Pancreas (tissue), 10 donors: ENCODE measurements around the gene ZBTB16. TPM values are rescaled to one million over a fixed set of nuclear protein-coding genes. Genes with fewer than 3 reads are reported as not detected.

ENCODE experiments used
- ATAC-seq, 4 donors: fragments of 200-7000 bp; cut with Tn5 transposase; one replicate each; pipeline versions ENCODE4 v1.8.0 to v1.9.1; 2020; ENCODE audit warnings: mild to moderate bottlenecking in 4 of 4, moderate library complexity in 4 of 4
- DNase-seq, 6 donors: peaks; one replicate each; pipeline ENCODE4 v3.0.0-alpha.2; 2020
- FAIRE-seq: peaks from 2 replicates; lab custom pipeline; 2012; peaks lifted over from hg19 to GRCh38; lab: Jason Lieb, UNC
- H3K27ac ChIP-seq, 4 donors: fragments of 200-600 bp; sonication (generic); 1 replicate in 3 of 4; 2 replicates in 1 of 4; pipeline versions ENCODE4 v1.5.0 to v1.8.0; 2020
- H3K27me3 ChIP-seq, 4 donors: fragments of 200-600 bp; one replicate each; pipeline ENCODE4 v1.8.0; 2021
- H3K36me3 ChIP-seq, 3 donors: fragments of 200-600 bp; sonication (generic) in 1 of 3; one replicate each; pipeline versions ENCODE4 v1.5.0 to v1.8.0; 2020 to 2021
- H3K4me1 ChIP-seq, 3 donors: fragments of 200-600 bp; one replicate each; pipeline ENCODE4 v1.8.0; 2021
- H3K4me3 ChIP-seq, 4 donors: fragments of 200-600 bp; sonication (generic) in 2 of 4; one replicate each; pipeline versions ENCODE4 v1.5.0 to v1.8.0; 2020 to 2021
- H3K9me3 ChIP-seq, 4 donors: fragments of 200-600 bp; one replicate each; pipeline ENCODE4 v1.8.0; 2021
- CTCF ChIP-seq, 4 donors: fragments of 200-600 bp; sonication (generic) in 3 of 4; IDR thresholded peaks; one replicate each; pipeline versions ENCODE4 v1.5.0 to v1.8.0; 2021; ENCODE audit warnings: antibody characterized with exemption in 4 of 4
- WGBS, 2 donors: extraction: QIAGEN DNeasy Blood & Tissue Kit; methylation state at CpG; one replicate each; pipeline ENCODE4 v1.1.7; 2013; 5-methylcytosine and 5-hydroxymethylcytosine counted together
- intact Hi-C, 3 donors: fragments of 100-400 bp; cut with DNase I; formaldehyde crosslinking; loops; one replicate each; pipeline versions ENCODE4 v1.11.1 to v1.14.2; 2022
- polyA plus RNA-seq, 2 donors: library from polyadenylated mRNA; stranded (reverse); fragments of 200-250 nt; gene quantifications; one replicate each; pipeline ENCODE4 v1.2.3, GENCODE V29; 2013
- total RNA-seq, 6 donors: library from RNA; stranded (reverse); fragmentation: NEBNext Ultra II Directional in 4 of 6; extraction: Animal tissue kit (Norgen Biotek cat#: 25700) in 4 of 6; gene quantifications; one replicate each; pipeline versions ENCODE4 v1.2.1 to v1.2.4, GENCODE V29; 2021 to 2023
- donor health status: healthy with polysubstance abuse.
- donor health status: DM: no; HTN: no; CAD: no; lungs with moderate emphysema.
- donor health status: DM: no; HTN: no; CAD: no.
- donor health status: control.
- donor health status: control.
- donor health status: Bipolar disorder and iron deficiency.
- donor health status: DM: yes; HTN: yes; CAD: no.
- donor health status: DM: no; HTN: no; CAD: no.
- donor health status: DM: no; HTN: no; CAD: no.
- donor health status: DM: yes; HTN: yes; CAD: no.

Gene ZBTB16
- total and polyA plus RNA-seq, 8 donors: 8.1 to 76.4 (median 42.3) TPM

GRCh38 chr11:114154271-114155047 is 94.9 kb downstream of the ZBTB16 start:
- WGBS, 2 donors: 69 to 74% methylated on average over 5 of the region's 5 CpGs
- peaks cover 0 to 25% (median 15%) of the 10 kb centered on the region in 3 donors for H3K36me3 ChIP-seq
- H3K27me3 ChIP-seq: no peaks in the 10 kb centered on the region
- ATAC-seq: peak; percentile 43 to 70 (median 47)
- no peak for FAIRE-seq
- TF ChIP-seq CTCF (IDR thresholded peaks at IDR 0.05): no peak
- no peak for DNase-seq
- H3K4me1 ChIP-seq: peaks cover 32 to 58% (median 38%) of the 10 kb centered on the region in 3 donors
- peak overlapping the region in 3 of 4 donors; percentile 17 to 55 (median 51) for H3K27ac ChIP-seq
- H3K9me3 ChIP-seq: no peaks in the 10 kb centered on the region
- intact Hi-C loops: loop anchor here in 1 of 3 donors (10.0 kb wide), 1 partner anchor 50 kb away; no protein-coding TSS in a partner anchor
- no peak overlapping the region for H3K4me3 ChIP-seq

GRCh38 chr11:114155116-114155515 is 95.6 kb downstream of the ZBTB16 start:
- H3K27me3 ChIP-seq: no peaks in the 10 kb centered on the region
- WGBS, 2 donors: 91 to 95% methylated on average over 15 of the region's 15 CpGs
- DNase-seq: peak in 1 of 6 donors; percentile 75
- H3K27ac ChIP-seq: peak overlapping the region in 3 of 4 donors; percentile 17 to 55 (median 51)
- ATAC-seq: no peak
- no peak for TF ChIP-seq CTCF (IDR thresholded peaks at IDR 0.05)
- FAIRE-seq: no peak
- peaks cover 0 to 25% (median 15%) of the 10 kb centered on the region in 3 donors for H3K36me3 ChIP-seq
- peaks cover 32 to 55% (median 37%) of the 10 kb centered on the region in 3 donors for H3K4me1 ChIP-seq
- intact Hi-C loops: loop anchor here in 1 of 3 donors (10.0 kb wide), 1 partner anchor 50 kb away; no protein-coding TSS in a partner anchor
- H3K9me3 ChIP-seq: no peaks in the 10 kb centered on the region
- H3K4me3 ChIP-seq: no peak overlapping the region

- FAIRE-seq: no peak
- Histone ChIP-seq H3K27ac (no peak overlapping the region), H3K4me3 (no peak overlapping the region), H3K9me3 (no peaks in the 10 kb centered on the region), H3K4me1 (peaks cover 36 to 55% (median 43%) of the 10 kb centered on the region in 3 donors), H3K36me3 (peaks cover 0 to 25% (median 15%) of the 10 kb centered on the region in 3 donors), H3K27me3 (no peaks in the 10 kb centered on the region)
- no peak for TF ChIP-seq CTCF (IDR thresholded peaks at IDR 0.05)
- no peak for ATAC-seq
- intact Hi-C loops: loop anchor here in 1 of 3 donors (10.0 kb wide), 1 partner anchor 51 kb away; no protein-coding TSS in a partner anchor
- 91 to 94% methylated on average over 13 of the region's 13 CpGs for WGBS, 2 donors
- no peak for DNase-seq
Measured at GRCh38 chr11:114156131-114156581, 96.6 kb downstream of the ZBTB16 start.

- ATAC-seq: no peak
- H3K4me1 ChIP-seq: peaks cover 43 to 62% (median 49%) of the 10 kb centered on the region in 3 donors
- WGBS, 2 donors: 88 to 91% methylated on average over 6 of the region's 6 CpGs
- no peaks in the 10 kb centered on the region for H3K27me3 ChIP-seq
- peaks cover 0 to 25% (median 15%) of the 10 kb centered on the region in 3 donors for H3K36me3 ChIP-seq
- H3K9me3 ChIP-seq: no peaks in the 10 kb centered on the region
- no peak for FAIRE-seq
- H3K4me3 ChIP-seq: no peak overlapping the region
- DNase-seq: no peak
- H3K27ac ChIP-seq: no peak overlapping the region
- intact Hi-C loops: loop anchor here in 1 of 3 donors (10.0 kb wide), 1 partner anchor 52 kb away; no protein-coding TSS in a partner anchor
- TF ChIP-seq CTCF (IDR thresholded peaks at IDR 0.05): no peak
Measured at GRCh38 chr11:114156782-114157181, 97.3 kb downstream of the ZBTB16 start.
